Esophagus squamous epithelium (tissue), 4 donors: ENCODE results near the gene NMNAT2.

Experiments used
- CTCF ChIP-seq, 6 experiments: fragments of 450-650 bp in 4 of 6; fragments of 200-600 bp in 2 of 6; sonication (generic) in 2 of 6; IDR thresholded peaks; one replicate each; pipeline ENCODE4 v1.5.1; 2016 to 2019; ENCODE audit warnings: antibody characterized with exemption in 6 of 6, mild to moderate bottlenecking in 4 of 6, moderate library complexity in 4 of 6
- POLR2A ChIP-seq, 4 donors: fragments of 450-650 bp; IDR thresholded peaks; one replicate each; pipeline ENCODE4 v1.6.1; 2017; ENCODE audit warnings: antibody characterized with exemption in 4 of 4, mild to moderate bottlenecking in 4 of 4, moderate library complexity in 3 of 4

GRCh38 chr1:183293241-183293640 lies 124.9 kb downstream of the NMNAT2 start:
- TF ChIP-seq CTCF (IDR thresholded peaks at IDR 0.05) (no peak), POLR2A (IDR thresholded peaks at IDR 0.05) (no peak)
